Astrocyte of the spinal cord (primary cell): ENCODE measurements around the gene COA4.
A peak's percentile ranks its signal among the peaks of the same experiment; 100 is the strongest.

Experiments used
- DNase-seq: peaks from one replicate; pipeline ENCODE4 v3.0.0; 2011; ENCODE audit warnings: low read depth, low spot score
- H3K4me3 ChIP-seq: 2 replicates; pipeline ENCODE4 v1.5.1; 2011; ENCODE audit warnings: low read depth, mild to moderate bottlenecking, low read length, moderate library complexity
- CTCF ChIP-seq: IDR thresholded peaks from 2 replicates; pipeline ENCODE4 v1.5.1; 2012; ENCODE audit warnings: low read depth, mild to moderate bottlenecking, low read length, inconsistent platforms
- in situ Hi-C: cut with HindIII; loops from 2 replicates; pipeline ENCODE4 v1.10.0; 2017; ENCODE audit warnings: low sequenced_read_pairs

The COA4 gene

GRCh38 chr11:73838443-73839122 lies 38.1 kb downstream of the COA4 start:
- TF ChIP-seq CTCF, result no peak
- in situ Hi-C loops, result no loop called here
- no peak overlapping the region for H3K4me3 ChIP-seq
- peak; percentile 72 for DNase-seq

DNA sequence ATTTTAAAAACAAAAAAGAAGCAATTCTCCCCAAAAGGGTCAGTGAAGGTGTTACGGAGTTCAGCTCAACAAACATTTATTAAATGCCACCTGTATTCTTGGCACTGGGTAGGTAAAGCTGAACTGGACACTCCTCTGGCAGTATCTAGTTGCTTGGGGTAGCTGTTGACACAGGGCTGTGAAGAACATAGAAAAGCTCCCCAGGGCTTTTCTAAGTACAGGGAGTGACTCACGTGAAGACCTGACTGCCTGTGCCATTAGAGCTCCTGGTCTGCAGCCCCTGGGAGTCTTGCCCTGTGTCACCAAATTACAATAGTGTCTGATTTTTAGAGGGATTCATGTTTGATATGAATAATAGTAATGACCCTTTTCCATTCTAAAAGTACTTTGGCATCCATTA lies 43.6 kb downstream of the COA4 start:
- in situ Hi-C loops, result no loop called here
- TF ChIP-seq CTCF, result no peak
- DNase-seq, result no peak
- H3K4me3 ChIP-seq, result no peak overlapping the region

GRCh38 chr11:73830261-73830660 lies 46.4 kb downstream of the COA4 start:
- no peak for DNase-seq
- no peak for TF ChIP-seq CTCF
- H3K4me3 ChIP-seq, result no peak overlapping the region
- in situ Hi-C loops, result no loop called here
